SH-SY5Y (cell line): ENCODE data around the gene TTC19.

Experiments
- GATA2 ChIP-seq: IDR thresholded peaks from 2 replicates; pipeline ENCODE4 v1.6.1; 2011; ENCODE audit warnings: mild to moderate bottlenecking, low read depth, low read length
- GATA3 ChIP-seq: IDR thresholded peaks from 2 replicates; pipeline ENCODE4 v1.6.1; 2011; ENCODE audit warnings: low read depth, mild to moderate bottlenecking, low read length, moderate library complexity

GRCh38 chr17:15977894-15978293, 21.7 kb upstream of the TTC19 start:
- TF ChIP-seq GATA2 (no peak), GATA3 (no peak)
